Panc1 (cell line): ENCODE measurements around the gene TNIK.

ENCODE experiments used
- POLR2AphosphoS5 ChIP-seq: IDR thresholded peaks from 2 replicates; pipeline ENCODE4 v1.6.1; 2012; ENCODE audit warnings: mild to moderate bottlenecking, low read depth, low read length, moderate library complexity
- TF ChIP-seq, protein P1 (sequence below): fragments of 450-650 bp; IDR thresholded peaks from 2 replicates; pipeline ENCODE4 v1.5.1; 2017; ENCODE audit warnings: mild to moderate bottlenecking

DNA sequence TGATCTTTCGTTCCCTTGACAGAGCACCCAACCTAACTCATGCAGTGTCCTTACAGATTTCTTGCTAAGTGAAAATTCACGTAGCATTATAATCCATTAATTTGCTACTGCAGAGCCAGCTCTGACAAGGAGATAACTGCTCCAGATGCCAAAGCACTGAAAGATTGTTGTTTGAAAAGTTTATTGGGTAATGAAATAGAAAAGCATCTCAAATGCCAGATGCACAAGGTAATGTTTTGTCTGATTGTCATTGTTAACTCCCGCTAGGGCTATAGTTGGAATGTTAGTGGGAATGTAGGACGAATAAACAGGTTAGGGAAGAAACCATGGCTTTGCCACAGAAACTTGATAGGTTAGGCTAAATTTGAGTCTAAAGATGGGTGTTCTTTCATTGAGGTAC, 413.4 kb downstream of the TNIK start:
- TF ChIP-seq, protein P1, sequence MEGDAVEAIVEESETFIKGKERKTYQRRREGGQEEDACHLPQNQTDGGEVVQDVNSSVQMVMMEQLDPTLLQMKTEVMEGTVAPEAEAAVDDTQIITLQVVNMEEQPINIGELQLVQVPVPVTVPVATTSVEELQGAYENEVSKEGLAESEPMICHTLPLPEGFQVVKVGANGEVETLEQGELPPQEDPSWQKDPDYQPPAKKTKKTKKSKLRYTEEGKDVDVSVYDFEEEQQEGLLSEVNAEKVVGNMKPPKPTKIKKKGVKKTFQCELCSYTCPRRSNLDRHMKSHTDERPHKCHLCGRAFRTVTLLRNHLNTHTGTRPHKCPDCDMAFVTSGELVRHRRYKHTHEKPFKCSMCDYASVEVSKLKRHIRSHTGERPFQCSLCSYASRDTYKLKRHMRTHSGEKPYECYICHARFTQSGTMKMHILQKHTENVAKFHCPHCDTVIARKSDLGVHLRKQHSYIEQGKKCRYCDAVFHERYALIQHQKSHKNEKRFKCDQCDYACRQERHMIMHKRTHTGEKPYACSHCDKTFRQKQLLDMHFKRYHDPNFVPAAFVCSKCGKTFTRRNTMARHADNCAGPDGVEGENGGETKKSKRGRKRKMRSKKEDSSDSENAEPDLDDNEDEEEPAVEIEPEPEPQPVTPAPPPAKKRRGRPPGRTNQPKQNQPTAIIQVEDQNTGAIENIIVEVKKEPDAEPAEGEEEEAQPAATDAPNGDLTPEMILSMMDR, result no peak
- TF ChIP-seq POLR2AphosphoS5, result no peak
